B cell (primary cell): Measurements from ENCODE around the gene RAD9A. TPM values are rescaled to one million over a fixed set of nuclear protein-coding genes. Genes with fewer than 3 reads are reported as not detected.

Source experiments
- ATAC-seq: fragments of 200-7000 bp; cut with Tn5 transposase; one replicate; pipeline ENCODE4 v1.10.0; 2021; ENCODE audit warnings: low read depth, mild to moderate bottlenecking, moderate number of reproducible peaks, moderate library complexity
- CTCF ChIA-PET: fragments of 350-600 bp; sonication (Branson Sonifier 250); formaldehyde crosslinking; loops from one replicate; lab custom pipeline; 2021; ENCODE audit warnings: antibody characterized with exemption, inconsistent platforms; lab: Charles Lee
- POLR2A ChIA-PET: fragments of 350-600 bp; sonication (Branson Sonifier 250); formaldehyde crosslinking; loops from one replicate; lab custom pipeline; 2021; ENCODE audit warnings: antibody characterized with exemption; lab: Charles Lee
- DNase-seq: peaks from one replicate; pipeline ENCODE4 v3.0.0; 2013
- H2AFZ ChIP-seq: 2 replicates; pipeline ENCODE4 v1.6.1; 2012; ENCODE audit warnings: mild to moderate bottlenecking, low read depth, low read length; ENCODE audit not compliant: insufficient read depth, poor library complexity, severe bottlenecking
- H3K27ac ChIP-seq, 2 donors: 1 replicate in 1 of 2; 2 replicates in 1 of 2; pipeline ENCODE4 v1.5.1; 2012 to 2013; ENCODE audit warnings: low read length in 2 of 2, mild to moderate bottlenecking in 2 of 2, moderate library complexity in 1 of 2
- H3K27me3 ChIP-seq, 4 experiments: fragments of 200-600 bp in 1 of 4; sonication (generic) in 1 of 4; replicated peaks in 1 of 4; 1 replicate in 2 of 4; 2 replicates in 2 of 4; pipeline versions ENCODE4 v1.6.1 to v1.7.0; 2013 to 2016; ENCODE audit warnings: low read length in 3 of 4, mild to moderate bottlenecking in 2 of 4, mixed read lengths in 1 of 4, moderate library complexity in 1 of 4; ENCODE audit not compliant: insufficient read depth in 4 of 4, control insufficient read depth in 3 of 4; ENCODE audit errors: control extremely low read depth in 1 of 4
- H3K36me3 ChIP-seq, 2 experiments: replicated peaks in 1 of 2; 1 replicate in 1 of 2; 2 replicates in 1 of 2; pipeline versions ENCODE4 v1.6.1 to v1.7.1; 2013; ENCODE audit warnings: low read length in 1 of 2; ENCODE audit not compliant: insufficient read depth in 2 of 2, control insufficient read depth in 1 of 2; ENCODE audit errors: control extremely low read depth in 1 of 2, extremely low read depth in 1 of 2
- H3K4me1 ChIP-seq, 2 donors: fragments of 200-600 bp in 1 of 2; sonication (generic) in 1 of 2; 1 replicate in 1 of 2; 2 replicates in 1 of 2; pipeline versions ENCODE4 v1.5.1 to v1.6.1; 2013 to 2017; ENCODE audit warnings: low read length in 2 of 2; ENCODE audit not compliant: control insufficient read depth in 2 of 2, insufficient read depth in 2 of 2
- H3K4me2 ChIP-seq: replicated peaks from 2 replicates; pipeline ENCODE3; 2012; ENCODE audit warnings: mild to moderate bottlenecking, low read depth, low read length; ENCODE audit not compliant: poor library complexity, severe bottlenecking
- H3K4me3 ChIP-seq, 5 experiments: fragments of 200-600 bp in 1 of 5; sonication (generic) in 1 of 5; 1 replicate in 3 of 5; 2 replicates in 2 of 5; pipeline versions ENCODE4 v1.5.1 to v1.7.0; 2011 to 2016; ENCODE audit warnings: low read length in 4 of 5, mild to moderate bottlenecking in 4 of 5, low read depth in 2 of 5, control low read depth in 1 of 5, moderate library complexity in 1 of 5; ENCODE audit not compliant: insufficient read depth in 1 of 5; ENCODE audit errors: control extremely low read depth in 1 of 5, extremely low read depth in 1 of 5
- H3K79me2 ChIP-seq: fragments of 200-600 bp; sonication (generic); one replicate; pipeline ENCODE4 v1.6.0; 2016; ENCODE audit warnings: low read length; ENCODE audit not compliant: control insufficient read depth, insufficient read depth
- H3K9ac ChIP-seq: fragments of 200-600 bp; sonication (generic); 2 replicates; pipeline ENCODE4 v1.6.1; 2017; ENCODE audit warnings: mild to moderate bottlenecking, low read length, moderate library complexity
- H3K9me3 ChIP-seq, 3 donors: one replicate each; pipeline versions ENCODE4 v1.6.1 to v1.7.1; 2013; ENCODE audit warnings: low read length in 2 of 3; ENCODE audit not compliant: control insufficient read depth in 2 of 3, insufficient read depth in 1 of 3; ENCODE audit errors: control extremely low read depth in 1 of 3
- H4K20me1 ChIP-seq: 2 replicates; pipeline ENCODE4 v1.6.0; 2012; ENCODE audit warnings: mild to moderate bottlenecking, low read length; ENCODE audit not compliant: insufficient read depth, control insufficient read depth, poor library complexity, severe bottlenecking
- H3K27ac Mint-ChIP-seq: one replicate; pipeline ENCODE4 v1.8.0; 2021; ENCODE audit warnings: mixed read lengths
- H3K27me3 Mint-ChIP-seq: one replicate; pipeline ENCODE4 v1.8.0; 2021; ENCODE audit warnings: mixed read lengths
- H3K4me1 Mint-ChIP-seq: one replicate; pipeline ENCODE4 v1.8.0; 2021; ENCODE audit warnings: mixed read lengths
- H3K4me3 Mint-ChIP-seq: one replicate; pipeline ENCODE4 v1.8.0; 2021; ENCODE audit warnings: mixed read lengths
- H3K9me3 Mint-ChIP-seq: one replicate; pipeline ENCODE4 v1.8.0; 2022; ENCODE audit warnings: mixed read lengths; ENCODE audit not compliant: insufficient read depth
- EZH2 ChIP-seq: IDR thresholded peaks from 2 replicates; pipeline ENCODE4 v1.6.1; 2012; ENCODE audit warnings: borderline replicate concordance, low read depth, mild to moderate bottlenecking, moderate library complexity, low read length; ENCODE audit not compliant: insufficient read depth, poor library complexity, severe bottlenecking
- WGBS: methylation state at CpG from one replicate; pipeline ENCODE4 v1.1.5; 2013; ENCODE audit warnings: missing lambda C conversion rate; ENCODE audit not compliant: insufficient coverage; 5-methylcytosine and 5-hydroxymethylcytosine counted together
- intact Hi-C: fragments of 100-400 bp; cut with micrococcal nuclease; formaldehyde crosslinking; loops from one replicate; pipeline ENCODE4 v1.10.0; 2022
- polyA plus RNA-seq: library from polyadenylated mRNA; depleted of rRNA; stranded (reverse); fragments of >200 nt; gene quantifications from 2 replicates; pipeline ENCODE4 v1.2.3, GENCODE V29; 2012
- small RNA-seq: library from RNA; depleted of rRNA; stranded (forward); fragments of <200 nt; gene quantifications from one replicate; pipeline ENCODE3, GENCODE V24; 2012; ENCODE audit warnings: low replicate concordance, low read depth; ENCODE audit not compliant: insufficient read length
- total RNA-seq, 2 donors: library from RNA; stranded (reverse); fragments of 120-200 nt in 1 of 2; gene quantifications; 1 replicate in 1 of 2; 2 replicates in 1 of 2; pipeline versions ENCODE4 v1.2.3 to v1.2.4, GENCODE V29; 2013 to 2022
- TF ChIP-seq, protein P1 (sequence below): fragments of 200-600 bp; IDR thresholded peaks from one replicate; pipeline ENCODE4 v1.8.0; 2022; ENCODE audit warnings: antibody characterized with exemption, mild to moderate bottlenecking

The RAD9A gene
- total and polyA plus RNA-seq, 2 donors (not counting 1 experiment from before 2014, with no cell fraction given) = 50.6 to 76.8 TPM

GRCh38 chr11:67445515-67445914 is 53.7 kb downstream of the RAD9A start:
- Histone ChIP-seq H3K9ac (peak overlapping the region; percentile 52), H3K79me2 (peaks cover 18% of the 10 kb centered on the region), H3K4me3 (no peak overlapping the region), H2AFZ (no peak overlapping the region), H3K27ac (peak overlapping the region; percentile 81 to 88), H3K9me3 (no peaks in the 10 kb centered on the region), H3K36me3 (no peaks in the 10 kb centered on the region), H4K20me1 (no peaks in the 10 kb centered on the region), H3K4me1 (peaks cover 76 to 93% of the 10 kb centered on the region in 2 donors), H3K4me2 (peak overlapping the region; percentile 99), H3K27me3 (no peaks in the 10 kb centered on the region)
- WGBS = 100% methylated on average over 1 of the region's 5 CpGs
- H3K4me3 Mint-ChIP-seq = peak overlapping the region; percentile 87
- peak overlapping the region; percentile 96 for H3K27ac Mint-ChIP-seq
- no peaks in the 10 kb centered on the region for H3K9me3 Mint-ChIP-seq
- no peak for DNase-seq
- intact Hi-C loops = no loop called here
- H3K27me3 Mint-ChIP-seq = no peaks in the 10 kb centered on the region
- ATAC-seq = no peak
- TF ChIP-seq, protein P1, sequence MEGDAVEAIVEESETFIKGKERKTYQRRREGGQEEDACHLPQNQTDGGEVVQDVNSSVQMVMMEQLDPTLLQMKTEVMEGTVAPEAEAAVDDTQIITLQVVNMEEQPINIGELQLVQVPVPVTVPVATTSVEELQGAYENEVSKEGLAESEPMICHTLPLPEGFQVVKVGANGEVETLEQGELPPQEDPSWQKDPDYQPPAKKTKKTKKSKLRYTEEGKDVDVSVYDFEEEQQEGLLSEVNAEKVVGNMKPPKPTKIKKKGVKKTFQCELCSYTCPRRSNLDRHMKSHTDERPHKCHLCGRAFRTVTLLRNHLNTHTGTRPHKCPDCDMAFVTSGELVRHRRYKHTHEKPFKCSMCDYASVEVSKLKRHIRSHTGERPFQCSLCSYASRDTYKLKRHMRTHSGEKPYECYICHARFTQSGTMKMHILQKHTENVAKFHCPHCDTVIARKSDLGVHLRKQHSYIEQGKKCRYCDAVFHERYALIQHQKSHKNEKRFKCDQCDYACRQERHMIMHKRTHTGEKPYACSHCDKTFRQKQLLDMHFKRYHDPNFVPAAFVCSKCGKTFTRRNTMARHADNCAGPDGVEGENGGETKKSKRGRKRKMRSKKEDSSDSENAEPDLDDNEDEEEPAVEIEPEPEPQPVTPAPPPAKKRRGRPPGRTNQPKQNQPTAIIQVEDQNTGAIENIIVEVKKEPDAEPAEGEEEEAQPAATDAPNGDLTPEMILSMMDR = no peak
- TF ChIP-seq EZH2 = no peak
- ChIA-PET CTCF (interaction anchor here (6.8 kb wide), 1 partner anchor 14 kb away, joined by 43 read pairs; no protein-coding TSS in a partner anchor), POLR2A (interaction anchor here (0.8 to 9.6 kb wide), 6 partner anchors 9 to 26 kb away, joined by 4 to 110 read pairs (median 10); partner anchors contain the start of genes CABP4, PTPRCAP and TMEM134)
- H3K4me1 Mint-ChIP-seq = peaks cover 85% of the 10 kb centered on the region

Small RNA genes lying within 50 kb of the gene (small RNA-seq; reads per million reads assigned to genes)
- gene RN7SKP239 (not detected), gene RNU6-1238P (not detected)

Other genes starting within 250 kb of the RAD9A start
- gene GRK2, start 125.5 kb upstream of the RAD9A start, total RNA-seq = 281 and 294 TPM in 2 replicates
- 534 and 639 TPM in 2 replicates for gene GRK2, start 125.5 kb upstream of the RAD9A start, polyA plus RNA-seq
- gene ANKRD13D, start 102.7 kb upstream of the RAD9A start, total RNA-seq = 189 and 197 TPM in 2 replicates
- gene ANKRD13D, start 102.7 kb upstream of the RAD9A start, polyA plus RNA-seq = 217 and 252 TPM in 2 replicates
- 7.2 and 8.5 TPM in 2 replicates for gene SSH3, start 88.5 kb upstream of the RAD9A start, total RNA-seq
- 4.0 and 4.3 TPM in 2 replicates for gene SSH3, start 88.5 kb upstream of the RAD9A start, polyA plus RNA-seq
- gene POLD4, start 38.4 kb upstream of the RAD9A start, total RNA-seq = 190 and 210 TPM in 2 replicates
- gene POLD4, start 38.4 kb upstream of the RAD9A start, polyA plus RNA-seq = 473 and 559 TPM in 2 replicates
- 44.6 and 46.6 TPM in 2 replicates for gene CLCF1, start 18.4 kb upstream of the RAD9A start, total RNA-seq
- gene CLCF1, start 18.4 kb upstream of the RAD9A start, polyA plus RNA-seq = 27.8 and 29.1 TPM in 2 replicates
- gene PPP1CA, start 9.9 kb downstream of the RAD9A start, total RNA-seq = 248 and 251 TPM in 2 replicates
- gene PPP1CA, start 9.9 kb downstream of the RAD9A start, polyA plus RNA-seq = 121 and 218 TPM in 2 replicates
- gene TBC1D10C, start 12.1 kb downstream of the RAD9A start, total RNA-seq = 317 and 339 TPM in 2 replicates
- gene TBC1D10C, start 12.1 kb downstream of the RAD9A start, polyA plus RNA-seq = 403 and 458 TPM in 2 replicates
- 24.1 and 25.9 TPM in 2 replicates for gene CARNS1, start 23.7 kb downstream of the RAD9A start, total RNA-seq
- 41.1 and 52.1 TPM in 2 replicates for gene CARNS1, start 23.7 kb downstream of the RAD9A start, polyA plus RNA-seq
- 81.8 and 82.0 TPM in 2 replicates for gene RPS6KB2, start 36.5 kb downstream of the RAD9A start, total RNA-seq
- 115 and 131 TPM in 2 replicates for gene RPS6KB2, start 36.5 kb downstream of the RAD9A start, polyA plus RNA-seq
- 262 and 266 TPM in 2 replicates for gene PTPRCAP, start 45.7 kb downstream of the RAD9A start, total RNA-seq
- 353 and 565 TPM in 2 replicates for gene PTPRCAP, start 45.7 kb downstream of the RAD9A start, polyA plus RNA-seq
- gene CORO1B, start 51.5 kb downstream of the RAD9A start, total RNA-seq = 43.5 and 46.0 TPM in 2 replicates
- gene CORO1B, start 51.5 kb downstream of the RAD9A start, polyA plus RNA-seq = 12.3 and 24.6 TPM in 2 replicates
- gene GPR152, start 60.7 kb downstream of the RAD9A start, total RNA-seq = not detected in 2 replicates
- 0.24 TPM in 1 of 2 replicates, not detected in the other for gene GPR152, start 60.7 kb downstream of the RAD9A start, polyA plus RNA-seq
- 5.2 and 7.5 TPM in 2 replicates for gene CABP4, start 63.4 kb downstream of the RAD9A start, total RNA-seq
- gene CABP4, start 63.4 kb downstream of the RAD9A start, polyA plus RNA-seq = 3.2 and 6.0 TPM in 2 replicates
- gene TMEM134, start 77.3 kb downstream of the RAD9A start, total RNA-seq = 154 and 167 TPM in 2 replicates
- gene TMEM134, start 77.3 kb downstream of the RAD9A start, polyA plus RNA-seq = 197 and 261 TPM in 2 replicates
- gene AIP, start 91.0 kb downstream of the RAD9A start, total RNA-seq = 120 and 127 TPM in 2 replicates
- 176 and 205 TPM in 2 replicates for gene AIP, start 91.0 kb downstream of the RAD9A start, polyA plus RNA-seq
- gene PITPNM1, start 113.4 kb downstream of the RAD9A start, total RNA-seq = 152 and 155 TPM in 2 replicates
- gene PITPNM1, start 113.4 kb downstream of the RAD9A start, polyA plus RNA-seq = 136 and 166 TPM in 2 replicates
- 50.3 and 62.7 TPM in 2 replicates for gene CDK2AP2, start 116.2 kb downstream of the RAD9A start, total RNA-seq
- 109 and 112 TPM in 2 replicates for gene CDK2AP2, start 116.2 kb downstream of the RAD9A start, polyA plus RNA-seq
- not detected in 2 replicates for gene CABP2, start 131.5 kb downstream of the RAD9A start, total RNA-seq
- gene CABP2, start 131.5 kb downstream of the RAD9A start, polyA plus RNA-seq = not detected in 2 replicates
- 296 and 313 TPM in 2 replicates for gene GSTP1, start 191.8 kb downstream of the RAD9A start, total RNA-seq
- 178 and 200 TPM in 2 replicates for gene GSTP1, start 191.8 kb downstream of the RAD9A start, polyA plus RNA-seq
- gene NDUFV1, start 214.9 kb downstream of the RAD9A start, total RNA-seq = 232 and 238 TPM in 2 replicates
- gene NDUFV1, start 214.9 kb downstream of the RAD9A start, polyA plus RNA-seq = 315 and 428 TPM in 2 replicates
- gene NUDT8, start 238.0 kb downstream of the RAD9A start, total RNA-seq = 6.3 and 6.9 TPM in 2 replicates
- gene NUDT8, start 238.0 kb downstream of the RAD9A start, polyA plus RNA-seq = 7.1 and 8.4 TPM in 2 replicates
- gene TBX10, start 247.8 kb downstream of the RAD9A start, total RNA-seq = not detected in 2 replicates
- not detected in 2 replicates for gene TBX10, start 247.8 kb downstream of the RAD9A start, polyA plus RNA-seq